GM12801 (cell line): ENCODE results near the gene SOX12.

Source experiments
- CTCF ChIP-seq: IDR thresholded peaks from one replicate; pipeline ENCODE4 v1.5.1; 2011; ENCODE audit warnings: control low read depth; ENCODE audit not compliant: insufficient read length; ENCODE audit errors: extremely low read depth

Gene SOX12

GRCh38 chr20:313402-313801, 11.9 kb upstream of the SOX12 start:
- TF ChIP-seq CTCF: no peak

- no peak for TF ChIP-seq CTCF
Measured at GRCh38 chr20:313948-314347, 11.4 kb upstream of the SOX12 start.

GRCh38 chr20:316316-317068, 8.9 kb upstream of the SOX12 start:
- no peak for TF ChIP-seq CTCF

GRCh38 chr20:324177-325044, 941 bp upstream of the SOX12 start:
- TF ChIP-seq CTCF: no peak

- no peak for TF ChIP-seq CTCF
Measured at GRCh38 chr20:325889-326644, 715 bp downstream of the SOX12 start.

- no peak for TF ChIP-seq CTCF
Measured at GRCh38 chr20:326645-327185, 1.4 kb downstream of the SOX12 start.
